ENCODE data around the gene MED9. TPM values are rescaled to one million over a fixed set of nuclear protein-coding genes. Genes with fewer than 3 reads are reported as not detected.

The MED9 gene
- total and polyA plus RNA-seq, 10 of the 15 experiments (the other 5 are each of a cell fraction or from before 2014, with no cell fraction given), result 1.5 to 22.4 (median 14.8) TPM

GRCh38 chr17:17515934-17516930 lies 39.4 kb downstream of the MED9 start (continued):
- TF ChIP-seq ZNF592 (IDR thresholded peaks at IDR 0.05), result no peak
- TF ChIP-seq MXI1 (IDR thresholded peaks at IDR 0.05; ENCODE audit: low read depth, low read length), result no peak
- TF ChIP-seq MYC (IDR thresholded peaks at IDR 0.05; ENCODE audit: insufficient read depth, insufficient read length, insufficient replicate concordance, low read length, severe bottlenecking), result no peak
- TF ChIP-seq SIX5 (IDR thresholded peaks at IDR 0.05; ENCODE audit: low read depth, low read length, severe bottlenecking), result no peak
- TF ChIP-seq ZNF622 (IDR thresholded peaks at IDR 0.05), result no peak
- no peak for TF ChIP-seq ATF2 (IDR thresholded peaks at IDR 0.05; ENCODE audit: low read length)
- TF ChIP-seq FOXK2 (IDR thresholded peaks at IDR 0.05), result no peak
- no peak for TF ChIP-seq HDAC6 (IDR thresholded peaks at IDR 0.05; ENCODE audit: unreplicated experiment)
- no peak for TF ChIP-seq E4F1 (IDR thresholded peaks at IDR 0.05; ENCODE audit: borderline replicate concordance, partially characterized antibody)
- no peak for TF ChIP-seq SIN3A (IDR thresholded peaks at IDR 0.05; ENCODE audit: low read depth, low read length)
- TF ChIP-seq SRF (IDR thresholded peaks at IDR 0.05; ENCODE audit: low read depth in 2 of 2, low read length in 2 of 2), result no peak
